Parathyroid adenoma (tissue), 2 donors: ENCODE data around the gene PLEKHG5.
"Not testable (repeated sequence)": the region's sequence is repeated elsewhere in the genome, so short reads cannot be mapped to it uniquely, and the experiment has no call there.

ENCODE experiments used
- H2AFZ ChIP-seq: fragments of 300-600 bp; sonication (generic); one replicate; pipeline ENCODE4 v1.7.0; 2017; ENCODE audit warnings: antibody characterized with exemption, mild to moderate bottlenecking
- H3K27ac ChIP-seq: fragments of 300-600 bp; sonication (generic); one replicate; pipeline ENCODE4 v1.7.0; 2017
- H3K27me3 ChIP-seq: fragments of 300-600 bp; sonication (generic); one replicate; pipeline ENCODE4 v1.7.0; 2017; ENCODE audit warnings: low read length; ENCODE audit not compliant: control insufficient read depth, insufficient read depth
- H3K36me3 ChIP-seq: fragments of 300-600 bp; sonication (generic); one replicate; pipeline ENCODE4 v1.7.0; 2017; ENCODE audit warnings: low read length; ENCODE audit not compliant: control insufficient read depth, insufficient read depth
- H3K4me1 ChIP-seq: fragments of 300-600 bp; sonication (generic); one replicate; pipeline ENCODE4 v1.7.0; 2017; ENCODE audit warnings: control low read depth
- H3K4me2 ChIP-seq: fragments of 300-600 bp; sonication (generic); one replicate; pipeline ENCODE4 v1.7.0; 2017; ENCODE audit warnings: low read length
- H3K4me3 ChIP-seq: fragments of 300-600 bp; sonication (generic); one replicate; pipeline ENCODE4 v1.7.0; 2017; ENCODE audit warnings: low read depth, low read length
- H3K79me2 ChIP-seq: fragments of 300-600 bp; sonication (generic); one replicate; pipeline ENCODE4 v1.7.0; 2017; ENCODE audit warnings: control low read depth
- H3K9ac ChIP-seq: fragments of 300-600 bp; sonication (generic); one replicate; pipeline ENCODE4 v1.7.0; 2017; ENCODE audit warnings: mild to moderate bottlenecking
- H3K9me3 ChIP-seq: fragments of 300-600 bp; sonication (generic); one replicate; pipeline ENCODE4 v1.7.0; 2017; ENCODE audit warnings: low read length; ENCODE audit not compliant: control insufficient read depth
- TF ChIP-seq, protein P1 (sequence below): fragments of 300-600 bp; sonication (generic); IDR thresholded peaks from one replicate; pipeline ENCODE4 v1.7.0; 2017; ENCODE audit warnings: antibody characterized with exemption, mild to moderate bottlenecking
- donor health status: primary hyperparathyroidism.

The PLEKHG5 gene

GRCh38 chr1:6448749-6449631, 42.5 kb downstream of the PLEKHG5 start:
- H3K4me1 ChIP-seq: peaks cover 8% of the 10 kb centered on the region
- no peaks in the 10 kb centered on the region for H3K79me2 ChIP-seq
- H3K27me3 ChIP-seq: no peaks in the 10 kb centered on the region
- no peak overlapping the region for H2AFZ ChIP-seq
- H3K36me3 ChIP-seq: no peaks in the 10 kb centered on the region
- no peaks in the 10 kb centered on the region for H3K9me3 ChIP-seq
- peak overlapping the region; percentile 46 for H3K9ac ChIP-seq
- H3K27ac ChIP-seq: peak overlapping the region; percentile 95
- H3K4me2 ChIP-seq: peak overlapping the region; percentile 75
- TF ChIP-seq, protein P1, sequence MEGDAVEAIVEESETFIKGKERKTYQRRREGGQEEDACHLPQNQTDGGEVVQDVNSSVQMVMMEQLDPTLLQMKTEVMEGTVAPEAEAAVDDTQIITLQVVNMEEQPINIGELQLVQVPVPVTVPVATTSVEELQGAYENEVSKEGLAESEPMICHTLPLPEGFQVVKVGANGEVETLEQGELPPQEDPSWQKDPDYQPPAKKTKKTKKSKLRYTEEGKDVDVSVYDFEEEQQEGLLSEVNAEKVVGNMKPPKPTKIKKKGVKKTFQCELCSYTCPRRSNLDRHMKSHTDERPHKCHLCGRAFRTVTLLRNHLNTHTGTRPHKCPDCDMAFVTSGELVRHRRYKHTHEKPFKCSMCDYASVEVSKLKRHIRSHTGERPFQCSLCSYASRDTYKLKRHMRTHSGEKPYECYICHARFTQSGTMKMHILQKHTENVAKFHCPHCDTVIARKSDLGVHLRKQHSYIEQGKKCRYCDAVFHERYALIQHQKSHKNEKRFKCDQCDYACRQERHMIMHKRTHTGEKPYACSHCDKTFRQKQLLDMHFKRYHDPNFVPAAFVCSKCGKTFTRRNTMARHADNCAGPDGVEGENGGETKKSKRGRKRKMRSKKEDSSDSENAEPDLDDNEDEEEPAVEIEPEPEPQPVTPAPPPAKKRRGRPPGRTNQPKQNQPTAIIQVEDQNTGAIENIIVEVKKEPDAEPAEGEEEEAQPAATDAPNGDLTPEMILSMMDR: no peak
- H3K4me3 ChIP-seq: peak overlapping the region; percentile 63

DNA sequence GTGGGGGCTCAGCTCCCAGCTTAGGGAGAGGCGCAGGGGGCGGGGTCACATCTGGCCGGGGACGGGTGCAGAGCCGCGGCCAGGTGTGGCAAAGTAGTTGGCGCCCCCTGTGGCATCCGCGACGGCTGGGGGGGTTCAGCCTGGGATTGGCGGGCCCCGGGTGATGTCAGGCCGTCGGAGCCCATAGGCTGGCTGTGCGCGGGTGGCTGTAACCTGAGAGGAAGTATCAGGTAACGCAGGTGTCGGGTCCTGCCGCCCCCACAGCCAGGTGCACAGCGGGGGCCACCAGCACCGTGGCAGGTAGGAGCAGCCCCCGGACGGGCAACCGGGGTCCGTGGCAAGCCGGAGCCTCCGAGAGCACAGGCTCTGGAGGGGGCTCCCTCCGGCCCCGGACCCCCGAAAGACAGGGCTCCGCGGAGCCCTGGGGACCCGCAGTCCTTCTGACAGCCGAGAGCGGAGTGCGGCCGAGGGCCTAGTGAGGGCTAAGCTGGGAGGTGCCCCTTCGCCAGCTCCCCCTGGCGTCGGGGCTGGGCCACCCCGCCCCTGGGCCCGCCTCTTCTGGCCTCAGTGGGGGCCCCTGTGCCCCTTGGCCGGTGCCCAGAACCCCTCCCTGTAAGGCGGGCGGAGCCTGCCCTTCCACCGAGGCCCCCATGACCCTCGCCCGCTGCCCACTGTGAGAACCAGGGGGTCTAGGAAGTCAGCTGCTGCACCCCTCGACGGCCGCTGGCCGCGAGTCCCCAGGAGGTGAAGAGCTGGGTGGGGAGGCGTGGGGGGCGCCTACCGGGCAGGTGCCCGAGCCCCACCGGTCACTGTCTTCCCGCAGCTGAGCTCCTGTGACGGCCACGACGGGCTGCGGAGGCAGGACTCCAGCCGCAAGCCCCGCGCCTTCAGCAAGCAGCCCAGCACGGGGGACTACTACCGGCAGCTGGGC, 43.4 kb downstream of the PLEKHG5 start:
- TF ChIP-seq, protein P1: peak; percentile 33
- no peaks in the 10 kb centered on the region for H3K27me3 ChIP-seq
- peak overlapping the region; percentile 75 for H3K4me2 ChIP-seq
- peak overlapping the region; percentile 63 for H3K4me3 ChIP-seq
- H3K36me3 ChIP-seq: no peaks in the 10 kb centered on the region
- peak overlapping the region; percentile 46 for H3K9ac ChIP-seq
- peak overlapping the region; percentile 92 for H3K27ac ChIP-seq
- H2AFZ ChIP-seq: peak overlapping the region; percentile 42
- H3K9me3 ChIP-seq: no peaks in the 10 kb centered on the region
- no peaks in the 10 kb centered on the region for H3K79me2 ChIP-seq
- H3K4me1 ChIP-seq: peaks cover 8% of the 10 kb centered on the region

DNA sequence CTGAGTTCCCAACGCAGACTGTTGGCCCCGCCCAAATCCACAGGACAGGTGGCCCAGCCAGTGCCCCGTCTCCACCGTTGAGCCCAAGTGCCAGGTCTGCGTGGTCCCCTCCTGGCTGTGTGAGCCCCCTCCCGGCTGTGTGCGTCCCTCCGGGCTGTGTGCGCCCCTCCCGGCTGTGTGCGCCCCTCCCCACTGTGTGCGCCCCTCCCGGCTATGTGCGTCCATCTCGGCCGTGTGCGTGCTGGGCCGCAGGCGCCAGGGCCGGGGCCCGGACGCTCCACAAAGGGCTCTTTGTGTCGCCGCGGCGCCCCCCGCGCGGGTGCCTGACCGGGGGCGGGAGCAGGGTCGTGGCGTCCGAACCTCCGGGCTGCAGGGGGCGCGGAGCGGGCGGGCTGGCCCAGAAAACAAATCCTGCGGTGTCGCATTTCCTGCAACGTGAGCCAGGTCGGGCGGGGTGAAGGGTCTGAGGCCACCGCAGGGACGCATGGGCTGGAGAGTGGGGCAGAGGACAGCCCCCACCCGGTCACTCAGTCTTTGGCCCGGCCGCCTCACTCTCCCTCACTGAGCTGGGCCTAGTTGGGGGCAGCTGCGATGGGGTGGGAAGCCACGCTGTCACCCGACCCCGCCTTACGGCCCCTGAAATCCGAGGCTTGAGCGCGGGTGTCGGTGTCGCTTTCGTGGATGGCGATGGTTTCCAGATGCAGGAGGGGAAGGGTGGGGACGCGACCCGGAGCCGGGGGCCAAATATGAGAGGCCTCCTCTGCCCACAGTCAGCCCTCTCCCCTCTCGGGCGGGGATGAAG, 44.2 kb downstream of the PLEKHG5 start:
- no peaks in the 10 kb centered on the region for H3K9me3 ChIP-seq
- H3K4me1 ChIP-seq: peaks cover 8% of the 10 kb centered on the region
- TF ChIP-seq, protein P1: no peak
- H3K27me3 ChIP-seq: no peaks in the 10 kb centered on the region
- no peak overlapping the region for H3K9ac ChIP-seq
- H2AFZ ChIP-seq: peak overlapping the region; percentile 42
- peak overlapping the region; percentile 75 for H3K4me2 ChIP-seq
- H3K79me2 ChIP-seq: no peaks in the 10 kb centered on the region
- H3K36me3 ChIP-seq: no peaks in the 10 kb centered on the region
- H3K27ac ChIP-seq: peak overlapping the region; percentile 92
- peak overlapping the region; percentile 63 for H3K4me3 ChIP-seq

DNA sequence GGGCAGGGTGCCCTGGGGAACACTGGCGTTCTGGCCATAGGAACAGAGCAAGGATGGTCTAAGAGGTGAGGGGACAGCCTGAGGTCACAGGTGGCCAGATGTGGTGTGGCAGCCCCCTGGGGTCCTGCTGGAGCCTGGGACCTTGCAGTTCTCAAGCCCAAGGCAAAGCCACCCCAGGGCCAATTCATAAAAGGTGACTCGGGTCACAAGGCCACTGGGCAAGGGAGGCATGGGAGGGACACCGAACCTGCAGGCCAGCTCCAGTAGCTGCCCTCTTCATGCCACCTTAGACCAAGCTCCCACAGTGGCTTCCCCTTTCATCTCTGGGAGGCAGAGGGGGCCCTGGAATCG, 44.8 kb downstream of the PLEKHG5 start:
- H3K4me3 ChIP-seq: peak overlapping the region; percentile 63
- no peaks in the 10 kb centered on the region for H3K27me3 ChIP-seq
- H3K36me3 ChIP-seq: no peaks in the 10 kb centered on the region
- H3K79me2 ChIP-seq: no peaks in the 10 kb centered on the region
- no peaks in the 10 kb centered on the region for H3K9me3 ChIP-seq
- H3K4me2 ChIP-seq: peak overlapping the region; percentile 75
- H3K4me1 ChIP-seq: peaks cover 6% of the 10 kb centered on the region
- TF ChIP-seq, protein P1: no peak
- no peak overlapping the region for H2AFZ ChIP-seq
- H3K27ac ChIP-seq: peak overlapping the region; percentile 92
- H3K9ac ChIP-seq: no peak overlapping the region

GRCh38 chr1:6445929-6446328, 45.5 kb downstream of the PLEKHG5 start:
- H3K27me3 ChIP-seq, H3K9me3 ChIP-seq, H3K9ac ChIP-seq, H3K79me2 ChIP-seq, H3K4me1 ChIP-seq, H3K36me3 ChIP-seq, H3K4me3 ChIP-seq, H3K4me2 ChIP-seq, H2AFZ ChIP-seq: not testable (repeated sequence)
- peak overlapping the region; percentile 92 for H3K27ac ChIP-seq
